GM19043 (cell line): ENCODE measurements around the gene XXYLT1.
"Not testable (repeated sequence)": the region's sequence is repeated elsewhere in the genome, so short reads cannot be mapped to it uniquely, and the experiment has no call there.

Experiments used
- ATAC-seq: cut with Tn5 transposase; IDR thresholded peaks from one replicate; pipeline ENCODE4 v1.9.1; 2021; ENCODE audit warnings: low read depth; ENCODE audit not compliant: unreplicated experiment

XXYLT1 gene

DNA sequence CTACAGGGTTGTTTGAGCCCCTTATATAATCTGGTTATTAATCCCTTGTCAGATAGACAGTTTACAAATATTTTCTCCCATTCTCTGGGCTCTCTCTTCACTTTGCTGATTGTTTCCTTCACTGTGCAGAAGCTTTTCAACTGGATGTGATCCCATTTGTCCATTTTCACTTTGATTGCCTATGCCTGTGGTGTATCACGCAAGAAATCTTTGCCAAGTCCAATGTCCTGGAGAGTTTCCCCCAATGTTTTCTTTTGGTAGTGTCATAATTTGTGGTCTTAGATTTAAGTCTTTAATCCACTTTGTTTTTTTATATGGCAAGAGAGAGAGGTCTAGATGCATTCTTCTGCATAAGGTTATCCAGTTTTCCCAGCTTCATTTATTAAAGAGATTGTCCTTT, 40.7 kb downstream of the XXYLT1 start:
- no peak for ATAC-seq

DNA sequence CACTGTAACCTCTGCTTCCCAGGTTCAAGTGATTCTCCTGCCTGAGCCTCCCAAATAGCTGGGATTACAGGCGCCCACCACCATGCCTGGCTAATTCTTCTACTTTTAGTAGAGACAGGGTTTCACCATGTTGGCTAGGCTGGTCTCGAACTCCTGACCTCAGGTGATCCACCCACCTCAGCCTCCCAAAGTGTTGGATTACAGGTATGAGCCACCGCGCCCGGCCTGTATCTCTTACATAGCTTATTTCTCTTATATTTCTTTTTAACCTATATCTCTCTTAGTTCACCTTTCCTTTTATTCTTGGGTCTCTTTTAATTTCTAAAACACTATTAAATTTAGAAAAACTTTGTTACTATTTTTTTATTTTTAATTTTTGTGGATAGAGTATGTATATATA, 42.1 kb downstream of the XXYLT1 start:
- ATAC-seq = not testable (repeated sequence)

DNA sequence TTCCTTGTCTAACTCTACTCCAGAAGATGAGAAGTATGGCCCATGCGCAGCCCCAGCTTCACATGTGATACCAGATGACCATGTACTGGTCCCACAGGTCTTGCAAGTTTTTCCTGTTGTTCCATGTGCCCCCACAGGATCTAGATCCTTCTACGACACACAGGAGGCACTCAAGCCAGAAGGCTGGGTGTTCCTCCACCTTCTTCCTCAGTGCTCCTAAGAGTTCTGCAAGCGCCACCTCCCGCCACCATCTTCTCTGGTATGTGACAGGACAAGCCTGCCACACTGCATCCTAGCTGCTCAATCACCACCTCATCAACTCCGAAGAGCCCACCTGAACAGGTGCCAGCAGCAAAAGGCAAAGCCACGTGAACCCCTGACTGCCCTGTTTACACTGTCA, 43.1 kb downstream of the XXYLT1 start:
- ATAC-seq = no peak

DNA sequence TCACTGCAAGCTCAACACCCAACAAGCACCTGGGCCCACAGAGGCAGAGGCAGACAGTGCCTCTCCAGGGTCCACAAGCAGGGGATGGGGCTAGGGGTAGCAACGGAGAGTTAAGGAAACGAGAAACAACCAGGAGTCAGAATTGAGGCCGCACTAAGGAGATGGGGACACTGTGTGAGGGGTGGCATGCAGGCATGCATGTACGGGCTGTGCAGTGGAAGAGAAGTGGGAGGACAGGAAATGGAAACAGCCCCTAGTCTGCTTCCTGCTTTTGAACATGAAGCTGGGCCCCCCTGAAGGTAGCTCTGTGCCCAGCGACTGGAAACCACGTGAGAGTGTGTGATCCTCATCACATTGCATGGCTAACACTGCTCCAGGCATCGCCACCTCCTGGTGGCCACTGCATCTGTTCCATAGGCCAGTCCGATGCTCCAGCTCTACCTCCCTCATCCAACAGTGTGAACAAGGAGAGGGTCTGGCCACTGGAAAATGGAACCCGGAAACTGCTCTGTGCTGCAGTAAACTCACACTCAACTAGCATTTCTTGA, 44.0 kb downstream of the XXYLT1 start:
- no peak for ATAC-seq

DNA sequence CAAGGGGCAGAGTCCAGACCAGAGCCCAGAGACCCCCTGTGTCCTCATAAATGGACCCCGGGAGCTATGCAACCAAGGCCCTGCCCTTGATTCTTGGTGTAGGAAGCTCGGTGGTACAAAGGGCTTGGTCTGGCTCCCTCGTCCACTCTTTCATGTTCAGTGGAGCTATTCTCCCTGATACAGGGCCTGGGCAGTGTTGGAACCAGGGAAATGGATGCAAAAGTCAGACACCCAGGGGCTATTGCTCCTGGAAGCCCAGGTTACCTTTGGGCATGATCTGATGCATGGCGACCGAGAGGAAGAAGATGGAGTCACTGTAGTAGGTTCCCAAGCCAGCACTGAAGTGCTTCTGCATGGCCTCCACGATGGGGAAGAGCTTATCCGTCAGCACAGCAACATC, 44.5 kb downstream of the XXYLT1 start:
- no peak for ATAC-seq

DNA sequence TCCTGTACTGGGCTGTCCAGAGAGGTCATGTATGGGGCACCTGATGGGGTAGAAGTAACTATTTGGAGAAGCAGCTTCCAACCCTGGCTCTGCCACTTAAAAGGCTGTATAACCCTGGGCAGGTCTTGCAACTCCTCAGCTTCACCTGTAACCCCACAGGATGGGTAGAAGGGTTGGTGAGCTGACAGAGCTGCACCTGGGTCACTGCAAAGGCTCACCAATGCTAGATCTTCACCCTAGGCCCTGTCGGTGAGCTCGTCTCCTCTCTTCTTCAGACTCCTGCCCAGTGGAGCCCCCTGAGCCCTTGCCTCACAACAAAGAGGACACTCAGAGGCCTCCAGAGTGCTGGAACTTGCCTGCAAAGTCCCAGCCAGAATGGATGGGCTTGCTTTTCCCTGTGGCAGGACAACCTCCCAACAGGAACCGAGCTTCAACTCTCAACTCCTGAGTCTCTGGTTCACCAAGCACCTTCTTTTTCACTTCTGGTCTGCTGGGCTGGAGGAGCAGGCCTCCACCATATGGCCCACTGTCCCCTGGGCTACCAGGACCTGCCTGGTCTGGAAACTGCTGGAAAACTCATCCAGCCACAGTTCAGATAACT, 45.9 kb downstream of the XXYLT1 start:
- ATAC-seq = no peak

DNA sequence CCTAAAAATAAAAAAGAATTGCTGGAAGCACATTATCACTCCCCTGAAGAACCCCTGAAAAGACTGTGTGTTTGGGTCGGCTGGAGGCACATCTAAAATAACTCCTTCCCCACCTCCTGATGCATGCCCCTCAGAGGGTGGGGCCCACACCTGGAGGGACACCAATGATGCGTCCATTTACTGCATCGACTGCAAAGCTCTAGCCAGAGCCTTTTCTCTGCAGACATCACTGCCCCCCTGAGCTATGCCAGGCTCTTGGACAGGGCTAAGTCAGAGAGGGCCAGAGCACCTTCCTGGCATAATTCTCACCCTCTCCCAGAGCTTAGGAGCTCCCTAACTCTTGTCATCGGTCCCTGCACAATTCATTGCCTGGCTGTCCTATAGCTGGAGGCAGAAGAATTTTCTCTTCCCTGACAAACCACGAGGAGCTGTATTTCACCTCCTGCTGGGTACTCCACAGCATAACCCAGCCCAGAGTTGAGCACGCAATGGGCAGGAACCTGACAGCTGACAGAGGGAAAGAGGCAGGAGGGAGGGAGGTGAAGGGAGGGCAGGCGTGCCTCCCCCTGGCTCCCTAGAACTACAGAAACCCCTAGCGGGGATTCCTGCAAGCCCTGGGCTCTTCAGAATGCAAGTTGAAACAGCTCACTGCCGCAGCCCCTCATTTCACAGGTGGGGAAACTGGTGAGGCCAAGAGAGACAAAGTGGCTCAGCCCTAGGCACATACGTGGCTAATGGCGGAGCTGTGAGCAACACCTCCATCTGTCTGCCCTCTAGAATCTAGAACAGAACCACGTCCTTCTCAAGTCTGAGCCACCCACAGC, 46.6 kb downstream of the XXYLT1 start:
- no peak for ATAC-seq

DNA sequence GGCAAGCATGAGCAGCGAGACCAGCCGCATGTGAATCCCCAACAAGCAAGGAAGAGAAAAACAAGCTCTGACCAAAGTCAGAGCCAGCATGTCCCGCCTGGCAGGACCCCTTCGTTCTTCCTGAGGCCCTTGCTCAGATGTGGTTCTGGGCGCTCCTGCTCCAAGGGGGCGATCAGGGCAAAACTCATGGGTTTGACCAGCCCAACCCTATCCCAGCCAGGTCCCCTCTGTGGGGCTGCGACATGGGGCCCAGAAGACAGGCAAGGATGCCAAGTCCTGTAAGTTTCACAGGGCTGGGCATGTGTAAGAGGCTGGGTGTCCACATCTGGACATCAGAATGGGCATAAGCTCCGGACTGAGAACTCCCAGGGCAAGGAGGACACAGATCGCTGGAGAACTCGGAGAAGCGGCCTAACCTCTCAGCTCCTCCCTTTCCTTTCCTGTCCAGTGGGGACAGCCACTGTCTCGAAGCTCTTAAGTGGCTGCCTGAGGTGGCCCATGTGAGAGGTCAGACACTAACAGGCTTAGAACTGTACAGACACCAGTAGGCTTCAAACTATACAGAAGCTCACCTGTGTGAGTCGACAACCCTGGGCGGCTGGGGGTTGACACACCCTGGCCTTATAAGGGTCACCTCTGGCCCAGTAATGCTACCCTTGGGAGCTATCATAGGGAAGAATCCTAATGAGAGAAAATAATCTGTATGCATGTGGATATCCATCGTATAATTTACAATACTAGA, 48.9 kb downstream of the XXYLT1 start:
- ATAC-seq = no peak

DNA sequence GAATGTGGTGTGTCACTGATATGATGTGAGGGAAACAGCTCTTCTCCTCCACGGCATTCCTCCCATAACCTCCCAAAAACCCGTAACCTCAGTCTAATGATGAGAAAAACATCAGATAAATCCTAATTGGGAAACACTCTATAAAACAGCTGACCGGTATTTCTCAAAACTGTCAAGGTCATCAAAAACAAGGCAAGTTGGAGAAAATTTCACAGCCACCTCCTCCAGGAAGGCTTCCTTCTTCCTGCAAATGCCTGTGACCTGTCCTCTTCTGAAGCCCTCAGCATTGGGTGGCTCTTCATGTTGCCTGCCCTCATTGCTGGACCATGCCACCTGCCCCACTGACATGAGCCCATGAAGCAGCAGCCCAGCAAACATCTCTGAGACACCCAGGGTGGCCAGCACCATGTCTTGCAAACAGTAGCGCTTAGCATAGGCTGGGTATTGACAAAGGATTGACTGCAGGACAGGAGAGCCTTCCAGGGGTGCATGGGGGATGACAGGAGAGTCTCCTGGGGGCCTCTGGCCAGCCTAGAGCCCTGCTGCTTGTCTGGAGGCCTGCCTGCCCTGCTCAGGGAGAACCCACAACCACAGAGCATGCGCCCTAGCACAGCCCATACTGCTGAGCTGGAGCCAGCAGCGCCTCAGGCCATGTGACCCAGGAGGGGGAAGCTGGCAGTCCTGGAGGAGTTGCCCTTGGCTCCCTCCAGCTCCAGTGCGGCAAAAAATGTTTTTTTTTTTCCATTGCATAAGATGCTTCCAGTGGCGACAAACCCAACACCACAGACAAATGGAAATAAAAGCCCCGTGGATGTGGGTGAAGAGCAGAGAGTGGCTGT, 49.7 kb downstream of the XXYLT1 start:
- ATAC-seq = no peak

DNA sequence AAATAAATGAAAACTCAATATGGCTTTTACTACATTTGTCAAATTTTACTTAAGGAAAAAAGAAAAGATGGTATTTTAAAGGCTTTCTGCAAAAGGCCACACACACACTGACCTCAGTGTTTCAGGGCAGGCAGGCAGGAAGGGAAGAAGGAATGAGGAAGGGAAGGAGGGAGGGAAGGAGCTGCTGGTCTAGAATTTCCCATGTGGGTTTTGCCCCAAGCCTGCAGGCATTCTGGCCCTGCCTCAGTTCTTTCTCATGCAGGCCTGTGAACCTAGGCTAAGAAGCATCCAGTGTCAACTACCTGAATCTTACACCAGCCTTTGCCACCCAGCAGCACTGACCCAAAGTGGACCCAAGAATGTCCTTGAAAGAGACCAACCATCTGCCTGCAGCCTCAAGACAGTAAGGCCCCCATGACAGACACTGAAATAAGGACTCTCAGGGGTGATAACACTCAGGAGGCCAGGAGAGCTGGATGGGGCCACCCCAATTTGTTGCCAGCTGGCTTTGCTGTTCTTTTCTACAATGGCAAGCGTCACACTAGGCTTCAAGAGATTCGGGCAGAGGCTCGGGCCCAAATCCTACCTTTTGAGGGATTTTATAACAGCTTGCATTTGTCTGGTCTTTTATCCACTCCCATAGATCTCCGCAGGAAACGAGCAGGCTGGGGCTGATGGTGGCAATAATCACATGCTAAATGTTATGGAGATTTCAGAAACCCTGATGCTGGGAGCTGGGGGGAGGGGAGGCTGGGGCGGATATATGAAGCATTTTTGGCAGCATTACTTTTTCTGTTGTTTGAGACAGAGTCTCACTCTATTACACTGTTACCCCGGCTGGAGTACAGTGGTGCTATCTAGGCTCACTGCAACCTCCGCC, 51.4 kb downstream of the XXYLT1 start:
- no peak for ATAC-seq

DNA sequence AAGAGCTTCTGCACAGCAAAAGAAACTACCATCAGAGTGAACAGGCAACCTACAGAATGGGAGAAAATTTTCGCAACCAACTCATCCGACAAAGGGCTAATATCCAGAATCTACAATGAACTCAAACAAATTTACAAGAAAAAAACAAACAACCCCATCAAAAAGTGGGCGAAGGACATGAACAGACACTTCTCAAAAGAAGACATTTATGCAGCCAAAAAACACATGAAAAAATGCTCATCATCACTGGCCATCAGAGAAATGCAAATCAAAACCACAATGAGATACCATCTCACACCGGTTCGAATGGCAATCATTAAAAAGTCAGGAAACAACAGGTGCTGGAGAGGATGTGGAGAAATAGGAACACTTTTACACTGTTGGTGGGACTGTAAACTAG, 52.6 kb downstream of the XXYLT1 start:
- ATAC-seq = not testable (repeated sequence)

DNA sequence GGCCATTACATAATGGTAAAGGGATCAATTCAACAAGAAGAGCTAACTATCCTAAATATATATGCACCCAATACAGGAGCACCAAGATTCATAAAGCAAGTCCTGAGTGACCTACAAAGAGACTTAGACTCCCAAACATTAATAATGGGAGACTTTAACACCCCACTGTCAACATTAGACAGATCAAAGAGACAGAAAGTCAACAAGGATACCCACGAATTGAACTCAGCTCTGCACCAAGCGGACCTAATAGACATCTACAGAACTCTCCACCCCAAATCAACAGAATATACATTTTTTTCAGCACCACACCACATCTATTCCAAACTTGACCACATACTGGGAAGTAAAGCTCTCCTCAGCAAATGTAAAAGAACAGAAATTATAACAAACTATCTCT, 55.4 kb downstream of the XXYLT1 start:
- ATAC-seq = not testable (repeated sequence)

DNA sequence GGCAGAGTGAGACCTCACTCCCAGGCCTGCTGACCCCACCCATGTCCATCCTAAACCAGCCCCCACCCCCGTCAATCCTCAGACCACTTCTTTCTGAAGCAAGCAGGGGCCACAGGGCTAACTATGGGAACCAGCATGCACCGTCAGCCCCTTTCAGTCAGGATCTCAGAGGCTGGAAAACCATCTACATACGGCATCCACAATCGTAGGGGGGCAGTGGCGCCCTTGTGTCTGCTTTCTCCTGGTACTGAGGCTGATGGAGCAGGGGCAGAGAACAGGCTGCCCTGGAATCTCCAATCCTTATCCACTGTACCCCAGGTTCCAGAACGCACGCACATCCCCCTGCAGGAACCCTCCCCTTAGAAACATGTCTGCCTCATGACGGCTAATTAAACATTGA, 56.6 kb downstream of the XXYLT1 start:
- ATAC-seq = no peak

DNA sequence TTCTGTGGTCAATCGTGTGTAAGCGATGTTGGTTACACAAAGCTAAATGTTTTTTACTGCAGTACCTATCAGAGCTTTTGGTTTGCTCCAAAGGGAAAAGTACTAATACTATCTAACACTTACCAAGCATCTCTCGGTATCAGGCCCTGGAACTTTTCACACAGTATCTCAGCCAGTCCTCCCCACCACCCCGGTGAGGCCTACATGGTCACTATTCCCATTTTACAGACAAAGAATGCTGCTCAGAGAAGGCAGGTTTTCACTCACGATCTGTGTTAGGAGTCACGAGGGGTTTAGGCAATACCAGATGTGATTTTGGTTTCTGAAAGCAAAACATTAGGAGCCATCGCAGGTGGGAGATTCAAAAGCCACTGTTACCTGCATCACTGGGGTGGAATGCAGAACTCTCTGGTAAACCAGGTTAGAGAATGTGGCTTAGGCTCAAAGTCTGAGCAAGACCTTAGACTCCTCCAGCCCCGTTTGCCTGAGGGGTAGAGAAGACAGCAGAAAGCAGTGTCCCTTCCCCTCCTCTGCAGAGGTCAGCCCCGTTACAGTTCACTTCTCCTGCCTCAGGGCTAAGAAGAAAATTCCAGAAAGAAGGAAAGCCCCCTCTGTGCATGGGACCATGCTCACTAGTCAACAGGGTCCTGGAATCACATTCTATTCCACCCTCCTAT, 57.2 kb downstream of the XXYLT1 start:
- ATAC-seq = no peak

DNA sequence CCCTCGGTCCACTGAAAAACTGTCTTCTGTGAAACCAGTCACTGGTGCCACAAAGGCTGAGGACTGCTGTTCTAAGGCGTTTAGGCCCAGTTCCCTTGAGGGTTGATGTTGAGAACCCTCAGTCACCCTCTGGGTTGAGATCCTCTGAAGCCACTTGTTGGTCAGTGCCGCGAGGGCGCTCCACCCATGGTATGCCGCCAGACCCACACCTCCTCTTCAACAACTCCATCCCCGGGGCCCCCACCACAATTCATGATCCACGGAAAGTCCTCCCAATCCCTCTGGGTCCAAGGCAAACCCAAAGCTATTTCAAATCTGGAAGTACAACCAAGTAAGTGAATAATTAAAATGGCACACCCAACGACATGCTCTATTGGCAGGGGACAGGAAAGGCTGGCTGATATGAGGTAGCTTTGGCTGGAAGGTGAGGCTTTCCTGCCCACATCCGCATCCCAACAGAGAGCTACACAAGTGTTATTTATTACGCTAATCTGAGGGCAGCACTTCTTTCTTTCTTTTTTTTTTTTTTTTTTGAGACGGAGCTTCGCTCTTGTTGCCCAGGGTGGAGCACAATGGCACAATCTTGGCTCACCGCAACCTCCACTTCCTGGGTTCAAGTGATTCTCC, 58.1 kb downstream of the XXYLT1 start:
- no peak for ATAC-seq

DNA sequence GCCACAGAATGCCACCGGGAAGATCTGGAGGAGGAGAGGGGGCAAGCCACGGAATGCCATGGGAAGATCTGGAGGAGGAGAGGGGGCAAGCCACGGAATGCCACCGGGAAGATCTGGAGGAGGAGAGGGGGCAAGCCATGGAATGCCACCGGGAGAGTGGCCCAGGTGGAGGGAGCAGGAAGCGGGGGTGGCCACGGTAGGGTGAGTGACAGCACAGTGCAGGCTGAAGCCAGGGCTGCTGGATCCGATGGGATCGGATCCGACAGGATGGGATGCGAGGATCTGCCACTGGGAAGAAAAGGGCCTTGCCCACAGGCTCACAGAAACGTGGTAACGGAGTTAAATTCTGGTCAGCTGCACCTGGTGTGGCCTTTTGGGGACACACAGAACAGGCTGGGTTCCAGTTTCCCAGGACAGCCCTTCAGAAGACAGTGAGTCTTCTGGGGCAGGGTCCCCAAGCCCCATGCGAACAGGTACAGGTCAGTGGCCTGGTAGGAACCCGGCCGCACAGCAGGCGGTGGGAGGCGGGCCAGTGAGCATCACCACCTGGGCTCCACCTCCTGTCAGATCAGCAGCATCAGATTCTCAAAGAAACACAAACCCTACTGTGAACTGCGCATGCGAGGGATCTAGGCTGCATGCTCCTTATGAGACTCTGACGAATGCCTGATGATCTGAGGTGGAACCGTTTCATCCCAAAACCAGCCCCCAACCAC, 58.8 kb downstream of the XXYLT1 start:
- no peak for ATAC-seq

DNA sequence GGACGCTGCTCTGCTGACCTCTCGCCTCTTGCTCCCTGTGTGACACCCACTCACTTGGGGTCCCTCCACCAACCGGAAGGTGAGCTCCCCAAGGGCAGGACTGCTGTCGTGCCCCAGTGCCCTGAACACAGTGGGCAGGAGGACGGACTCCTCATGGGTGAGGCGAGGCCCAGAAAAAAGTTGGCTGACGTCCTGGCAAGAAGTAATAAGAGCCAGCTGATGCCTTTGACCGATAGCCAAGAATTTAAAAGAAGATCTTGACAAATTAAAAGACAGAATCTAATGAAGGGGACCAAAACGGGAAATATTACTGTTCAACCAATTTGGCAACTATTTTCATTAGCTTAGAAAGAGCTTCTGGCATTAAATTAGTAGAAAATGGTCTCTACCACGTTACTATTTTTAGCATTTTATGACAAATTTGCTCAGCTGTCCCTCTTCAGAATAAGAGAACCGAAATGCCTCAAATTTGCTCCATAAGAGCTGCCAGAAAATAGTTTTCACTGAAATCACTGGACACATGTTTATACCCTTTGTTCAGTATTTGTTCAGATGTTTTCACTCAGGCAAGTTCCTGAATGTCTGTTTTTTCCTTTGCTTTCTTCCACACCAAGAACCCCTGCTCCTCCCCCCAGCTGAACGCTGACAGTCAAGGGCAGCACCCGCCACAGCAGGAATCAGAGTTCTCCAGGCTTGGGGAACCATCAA, 60.5 kb downstream of the XXYLT1 start:
- no peak for ATAC-seq
